HCT116 (cell line): ENCODE results near the gene PRR35. TPM values are rescaled to one million over a fixed set of nuclear protein-coding genes. Genes with fewer than 3 reads are reported as not detected.

Experiments used
- ATAC-seq: fragments of 200-7000 bp; cut with Tn5 transposase; 2 replicates; pipeline ENCODE4 v1.9.1; 2020; ENCODE audit warnings: mild to moderate bottlenecking, moderate library complexity
- BruUV-seq: library from RNA; stranded (reverse); fragments of 400-500 nt; replicated peaks from 2 replicates; lab custom pipeline; 2021; lab: Mats Ljungman, UMichigan
- CTCF ChIA-PET: fragments of 300-600 bp; sonication (Branson Sonifier 250); formaldehyde crosslinking; loops from one replicate; lab custom pipeline; 2021; ENCODE audit warnings: antibody characterized with exemption; lab: Charles Lee
- POLR2A ChIA-PET: fragments of 300-600, 350-600 bp; sonication (Branson Sonifier 250); formaldehyde crosslinking; loops from one replicate; lab custom pipeline; 2021; ENCODE audit warnings: antibody characterized with exemption; lab: Charles Lee
- RAD21 ChIA-PET, 2 experiments: fragments of 300-600 bp; sonication (Branson Sonifier 250); formaldehyde crosslinking; loops; one replicate each; lab custom pipeline; 2023; ENCODE audit warnings: low total read pairs in 2 of 2; ENCODE audit not compliant: uncharacterized antibody in 2 of 2, unreplicated experiment in 2 of 2, low non-redundant PET in 1 of 2; lab: Charles Lee
- DNase-seq: peaks from one replicate; pipeline ENCODE4 v3.0.0-alpha.2; 2010; ENCODE audit warnings: low read depth, low spot score
- H2AFZ ChIP-seq: fragments of 200-600 bp; shearing (Covaris generic), sonication (generic); 2 replicates; pipeline ENCODE4 v1.6.1; 2017; ENCODE audit warnings: low read depth, mixed run types, mixed read lengths, antibody characterized with exemption, low read length; ENCODE audit not compliant: poor library complexity, severe bottlenecking
- H3K27ac ChIP-seq: 2 replicates; pipeline ENCODE4 v1.5.1; 2012; ENCODE audit warnings: low read depth, low read length
- H3K27me3 ChIP-seq: fragments of 200-600 bp; sonication (generic); 2 replicates; pipeline ENCODE4 v1.6.1; 2016; ENCODE audit warnings: mixed run types, low read length, mixed read lengths; ENCODE audit not compliant: insufficient read depth
- H3K36me3 ChIP-seq, 2 experiments: fragments of 200-500 bp in 1 of 2; fragments of 200-600 bp in 1 of 2; sonication (Bioruptor generic) in 1 of 2; sonication (generic) in 1 of 2; 2 replicates each; pipeline versions ENCODE4 v1.5.1 to v1.6.1; 2014 to 2016; ENCODE audit warnings: low read length in 2 of 2, inconsistent platforms in 1 of 2, mixed read lengths in 1 of 2, mixed run types in 1 of 2; ENCODE audit not compliant: insufficient read depth in 2 of 2, control insufficient read depth in 1 of 2
- H3K4me1 ChIP-seq, 2 experiments: fragments of 200-600 bp in 1 of 2; sonication (generic) in 1 of 2; 2 replicates each; pipeline versions ENCODE4 v1.5.1 to v1.6.1; 2012 to 2017; ENCODE audit warnings: low read length in 2 of 2, inconsistent platforms in 1 of 2, mild to moderate bottlenecking in 1 of 2, mixed read lengths in 1 of 2, mixed run types in 1 of 2, moderate library complexity in 1 of 2; ENCODE audit not compliant: insufficient read depth in 2 of 2, control insufficient read depth in 1 of 2
- H3K4me2 ChIP-seq: fragments of 200-600 bp; sonication (generic); 2 replicates; pipeline ENCODE4 v1.6.1; 2017; ENCODE audit warnings: mixed run types, low read length, mixed read lengths
- H3K4me3 ChIP-seq, 2 experiments: fragments of 200-600 bp in 1 of 2; sonication (generic) in 1 of 2; replicated peaks in 1 of 2; 2 replicates each; pipeline ENCODE4 v1.5.1; 2011 to 2016; ENCODE audit warnings: low read length in 2 of 2, control low read depth in 1 of 2, low read depth in 1 of 2, mild to moderate bottlenecking in 1 of 2, mixed read lengths in 1 of 2, mixed run types in 1 of 2
- H3K79me2 ChIP-seq: fragments of 200-600 bp; sonication (generic); 2 replicates; pipeline ENCODE4 v1.6.1; 2017; ENCODE audit warnings: mild to moderate bottlenecking, mixed run types, low read length, moderate library complexity, mixed read lengths; ENCODE audit not compliant: insufficient read depth
- H3K9ac ChIP-seq: fragments of 200-600 bp; sonication (generic); 2 replicates; pipeline ENCODE4 v1.6.1; 2016; ENCODE audit warnings: low read length, mixed read lengths
- H3K9me2 ChIP-seq: fragments of 200-600 bp; sonication (generic), shearing (Covaris generic); 2 replicates; pipeline ENCODE4 v1.6.1; 2017; ENCODE audit warnings: mixed run types, mild to moderate bottlenecking, moderate library complexity; ENCODE audit not compliant: insufficient read depth
- H3K9me3 ChIP-seq, 2 experiments: fragments of 200-500 bp in 1 of 2; fragments of 200-600 bp in 1 of 2; sonication (Bioruptor generic) in 1 of 2; sonication (generic) in 1 of 2; 2 replicates each; pipeline ENCODE4 v1.6.1; 2014 to 2017; ENCODE audit warnings: low read length in 2 of 2, mixed read lengths in 2 of 2, inconsistent platforms in 1 of 2, low read depth in 1 of 2, mild to moderate bottlenecking in 1 of 2, mixed run types in 1 of 2, moderate library complexity in 1 of 2; ENCODE audit not compliant: control insufficient read depth in 1 of 2, insufficient read depth in 1 of 2
- H4K20me1 ChIP-seq: fragments of 200-600 bp; sonication (generic), shearing (Covaris generic); 2 replicates; pipeline ENCODE4 v1.6.1; 2017; ENCODE audit warnings: mixed run types, mild to moderate bottlenecking, moderate library complexity; ENCODE audit not compliant: insufficient read depth
- CBX3 ChIP-seq: IDR thresholded peaks from 2 replicates; pipeline ENCODE4 v1.6.1; 2012; ENCODE audit warnings: low read depth
- CEBPB ChIP-seq: IDR thresholded peaks from 2 replicates; pipeline ENCODE4 v1.6.1; 2012; ENCODE audit warnings: low read depth
- SIN3A ChIP-seq: IDR thresholded peaks from 2 replicates; pipeline ENCODE4 v1.6.1; 2012; ENCODE audit warnings: low read depth
- SP1 ChIP-seq: IDR thresholded peaks from 2 replicates; pipeline ENCODE4 v1.6.1; 2012; ENCODE audit warnings: low read depth
- SRF ChIP-seq: IDR thresholded peaks from 2 replicates; pipeline ENCODE4 v1.6.1; 2012; ENCODE audit warnings: low read depth
- TCF7L2 ChIP-seq: IDR thresholded peaks from 2 replicates; pipeline ENCODE4 v1.7.0; 2011; ENCODE audit warnings: borderline replicate concordance, inconsistent platforms; ENCODE audit not compliant: insufficient read depth, insufficient read length; ENCODE audit errors: extremely low read depth
- ZFX ChIP-seq: fragments of 450-650 bp; IDR thresholded peaks from 2 replicates; pipeline ENCODE4 v1.6.1; 2017
- ZNF274 ChIP-seq: fragments of 200-500 bp; sonication (Bioruptor generic); IDR thresholded peaks from 2 replicates; pipeline ENCODE4 v1.6.1; 2014; ENCODE audit warnings: mild to moderate bottlenecking, low read depth, low read length, inconsistent platforms
- intact Hi-C: fragments of 100-400 bp; cut with micrococcal nuclease; formaldehyde crosslinking; loops from 2 replicates; pipeline ENCODE4 v1.10.0; 2022
- total RNA-seq: library from RNA; stranded (reverse); gene quantifications from one replicate; pipeline ENCODE4 v1.2.1, GENCODE V29; 2021; ENCODE audit not compliant: unreplicated experiment
- TF ChIP-seq, protein P1 (sequence below): IDR thresholded peaks from 2 replicates; pipeline ENCODE4 v1.6.1; 2012

The PRR35 gene
- total RNA-seq, 1 experiment from 2014 or later: not detected

DNA sequence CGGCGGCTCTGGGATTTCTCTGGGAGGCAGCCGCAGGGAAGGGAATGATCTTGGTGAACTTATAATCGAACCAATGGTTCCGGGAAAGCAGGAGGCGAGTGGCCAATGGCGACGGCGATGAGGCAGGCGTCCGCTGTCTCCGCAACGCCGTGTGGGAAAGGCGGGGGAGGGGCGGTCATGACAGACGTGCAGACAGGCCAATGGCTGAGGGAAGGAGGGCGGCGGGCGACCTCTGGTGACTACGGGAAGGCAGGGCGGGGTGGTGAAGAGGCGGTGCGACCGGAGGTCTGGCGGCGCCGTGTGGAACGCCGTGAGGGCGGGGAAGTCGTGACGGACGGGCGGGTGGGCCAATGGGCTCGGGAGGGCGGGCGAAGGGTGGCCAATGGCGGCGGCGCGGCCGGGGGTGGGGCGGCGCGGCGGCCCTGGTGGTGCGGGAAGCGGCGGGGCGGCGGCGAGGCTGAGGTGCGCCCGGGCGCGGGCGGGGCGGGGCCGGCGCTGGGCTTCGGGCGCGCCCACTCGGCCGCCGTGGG, 29.5 kb downstream of the PRR35 start, which contains the start of gene RAB40C:
TSS of gene RAB40C (plus strand) at position 409 of the 530 bp plus-strand sequence. CDS start 226 bp downstream, outside the sequence.
- Histone ChIP-seq H3K9ac (peak within 1 kb of the TSS; percentile 90), H3K4me1 (peaks cover 31 to 47% of the 10 kb centered on the region in 2 experiments), H3K36me3 (no peaks in the 10 kb centered on the region), H3K4me2 (peak within 1 kb of the TSS; percentile 77), H3K27me3 (no peaks in the 10 kb centered on the region), H3K79me2 (peaks cover 33% of the 10 kb centered on the region; the same call in 1 of the 2 replicates), H4K20me1 (no peaks in the 10 kb centered on the region), H2AFZ (no peak within 1 kb of the TSS), H3K9me3 (no peaks in the 10 kb centered on the region), H3K27ac (peak within 1 kb of the TSS; percentile 99), H3K4me3 (peak within 1 kb of the TSS; percentile 66 to 69), H3K9me2 (no peaks in the 10 kb centered on the region)
- no TSS peak for BruUV-seq
- TF ChIP-seq CBX3: no peak
- no peak for TF ChIP-seq SIN3A
- TF ChIP-seq, protein P1, sequence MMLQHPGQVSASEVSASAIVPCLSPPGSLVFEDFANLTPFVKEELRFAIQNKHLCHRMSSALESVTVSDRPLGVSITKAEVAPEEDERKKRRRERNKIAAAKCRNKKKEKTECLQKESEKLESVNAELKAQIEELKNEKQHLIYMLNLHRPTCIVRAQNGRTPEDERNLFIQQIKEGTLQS: no peak
- TF ChIP-seq CEBPB: no peak
- peak; percentile 87 for TF ChIP-seq SP1
- no peak for TF ChIP-seq TCF7L2
- no peak for TF ChIP-seq ZNF274
- POLR2A ChIA-PET: no interaction called here
- intact Hi-C loops: loop anchor here (5.0 kb wide), 1 partner anchor 38 kb away; no protein-coding TSS in a partner anchor
- DNase-seq (peak; percentile 85), ATAC-seq (peak; percentile 80)
- CTCF ChIA-PET: no interaction called here
- RAD21 ChIA-PET: no interaction called here

DNA sequence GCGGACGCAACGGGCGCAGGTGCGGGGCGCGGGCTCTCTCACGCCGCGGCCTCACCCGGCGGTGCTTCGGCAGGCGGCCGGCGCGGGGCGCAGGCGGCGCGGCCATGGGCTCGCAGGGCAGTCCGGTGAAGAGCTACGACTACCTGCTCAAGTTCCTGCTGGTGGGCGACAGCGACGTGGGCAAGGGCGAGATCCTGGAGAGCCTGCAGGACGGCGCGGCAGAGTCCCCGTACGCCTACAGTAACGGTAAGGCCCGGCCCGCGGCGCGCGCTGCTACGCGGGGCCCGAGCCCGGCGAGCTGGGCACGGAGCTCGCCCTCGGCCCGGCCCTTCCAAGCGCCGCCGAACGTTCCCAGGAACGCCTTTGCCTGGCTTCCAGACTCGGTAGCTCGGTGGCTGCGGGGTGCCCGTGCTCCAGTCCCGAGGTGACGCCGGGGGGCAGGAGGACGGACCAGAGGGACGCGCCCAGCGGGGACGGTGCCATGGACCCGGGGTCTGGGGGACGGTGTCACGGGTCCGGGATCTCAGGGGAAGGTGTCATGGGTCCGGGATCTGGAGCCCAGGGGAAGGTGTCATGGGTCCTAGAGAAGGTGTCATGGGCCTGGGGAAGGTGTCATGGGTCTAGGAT, 30.1 kb downstream of the PRR35 start:
- CTCF ChIA-PET: no interaction called here
- no peak for DNase-seq
- H3K4me2 ChIP-seq: peak overlapping the region; percentile 77
- H3K79me2 ChIP-seq: peaks cover 33% of the 10 kb centered on the region; the same call in 1 of the 2 replicates
- H3K4me1 ChIP-seq: peaks cover 31 to 46% of the 10 kb centered on the region in 2 experiments
- RAD21 ChIA-PET: no interaction called here
- no peaks in the 10 kb centered on the region for H4K20me1 ChIP-seq
- H2AFZ ChIP-seq: no peak overlapping the region
- BruUV-seq: no TSS peak
- POLR2A ChIA-PET: no interaction called here
- peak overlapping the region; percentile 69; the same call in 1 of the 2 replicates for H3K27ac ChIP-seq
- ATAC-seq: no peak
- no peaks in the 10 kb centered on the region for H3K27me3 ChIP-seq
- TF ChIP-seq SRF: no peak
- peak; percentile 41; the same call in 1 of the 2 replicates for TF ChIP-seq ZFX
- H3K36me3 ChIP-seq: no peaks in the 10 kb centered on the region
- no peaks in the 10 kb centered on the region for H3K9me3 ChIP-seq
- peak overlapping the region; percentile 64 to 69 for H3K4me3 ChIP-seq
- H3K9me2 ChIP-seq: no peaks in the 10 kb centered on the region
- intact Hi-C loops: loop anchor here (5.0 kb wide), 1 partner anchor 37 kb away; no protein-coding TSS in a partner anchor
- peak overlapping the region; percentile 69 for H3K9ac ChIP-seq
